H1 (cell line): ENCODE data around the gene DIO3. TPM values are rescaled to one million over a fixed set of nuclear protein-coding genes. Genes with fewer than 3 reads are reported as not detected.

Experiments used
- CTCF ChIP-seq, 3 experiments: IDR thresholded peaks; 1 replicate in 2 of 3; 2 replicates in 1 of 3; pipeline versions ENCODE4 v1.5.1 to v1.6.1; 2011; ENCODE audit warnings: low read length in 3 of 3, mild to moderate bottlenecking in 3 of 3, inconsistent platforms in 2 of 3, low read depth in 1 of 3, moderate library complexity in 1 of 3; ENCODE audit not compliant: insufficient read depth in 1 of 3; ENCODE audit errors: control extremely low read depth in 1 of 3
- EZH2 ChIP-seq: fragments of 200-600 bp; sonication (generic); IDR thresholded peaks from 2 replicates; pipeline ENCODE4 v1.7.1; 2012; ENCODE audit warnings: low read depth, mild to moderate bottlenecking, moderate library complexity, low read length, inconsistent platforms; ENCODE audit not compliant: severe bottlenecking
- HDAC2 ChIP-seq, 2 experiments: fragments of 300-600 bp in 1 of 2; sonication (generic) in 1 of 2; IDR thresholded peaks; 2 replicates each; pipeline ENCODE4 v1.6.1; 2011 to 2012; ENCODE audit warnings: low read depth in 2 of 2, low read length in 2 of 2, mild to moderate bottlenecking in 2 of 2, moderate library complexity in 2 of 2, borderline replicate concordance in 1 of 2, inconsistent platforms in 1 of 2
- RBBP5 ChIP-seq: IDR thresholded peaks from 2 replicates; pipeline ENCODE4 v1.7.1; 2012; ENCODE audit warnings: low read depth, mild to moderate bottlenecking, inconsistent platforms, low read length, moderate library complexity, borderline replicate concordance
- polyA plus RNA-seq, 7 experiments: library from polyadenylated mRNA; depleted of rRNA in 3 of 7; stranded (reverse) in 5 of 7; unstranded in 2 of 7; fragments of >200 nt in 5 of 7; fragments of 200-250 nt in 2 of 7; gene quantifications; 1 replicate in 5 of 7; 2 replicates in 1 of 7; 4 replicates in 1 of 7; pipeline versions ENCODE4 v1.2.1 to v1.2.3, GENCODE V29; 2011 to 2013; ENCODE audit warnings: missing spikeins in 2 of 7, mixed read lengths in 2 of 7
- total RNA-seq: library from RNA; stranded (reverse); fragmentation: NEBNext Ultra II Directional; extraction: Animal tissue kit (Norgen Biotek cat#: 25700); gene quantifications from 2 replicates; pipeline ENCODE4 v1.2.1, GENCODE V29; 2021

The DIO3 gene
- total and polyA plus RNA-seq, 2 of the 8 experiments (the other 6 are each of a cell fraction or from before 2014, with no cell fraction given) = 0.17 to 0.19 TPM

GRCh38 chr14:101521978-101522377 is 39.3 kb upstream of the DIO3 start (continued):
- TF ChIP-seq RBBP5 = no peak
- no peak for TF ChIP-seq CTCF (IDR thresholded peaks at IDR 0.05; ENCODE audit: control extremely low read depth in 1 of 3, insufficient read depth in 1 of 3, low read depth in 1 of 3, low read length in 3 of 3)
- no peak for TF ChIP-seq HDAC2 (IDR thresholded peaks at IDR 0.05; ENCODE audit: borderline replicate concordance in 1 of 2, low read depth in 2 of 2, low read length in 2 of 2)
- TF ChIP-seq EZH2 = no peak
- TF ChIP-seq, all 59 proteins: peak for 0
